Measurements from ENCODE around the gene TMEM108. TPM values are rescaled to one million over a fixed set of nuclear protein-coding genes. Genes with fewer than 3 reads are reported as not detected.

The TMEM108 gene
- polyA plus RNA-seq, 1 donor from 2014 or later: 2.1 TPM

DNA sequence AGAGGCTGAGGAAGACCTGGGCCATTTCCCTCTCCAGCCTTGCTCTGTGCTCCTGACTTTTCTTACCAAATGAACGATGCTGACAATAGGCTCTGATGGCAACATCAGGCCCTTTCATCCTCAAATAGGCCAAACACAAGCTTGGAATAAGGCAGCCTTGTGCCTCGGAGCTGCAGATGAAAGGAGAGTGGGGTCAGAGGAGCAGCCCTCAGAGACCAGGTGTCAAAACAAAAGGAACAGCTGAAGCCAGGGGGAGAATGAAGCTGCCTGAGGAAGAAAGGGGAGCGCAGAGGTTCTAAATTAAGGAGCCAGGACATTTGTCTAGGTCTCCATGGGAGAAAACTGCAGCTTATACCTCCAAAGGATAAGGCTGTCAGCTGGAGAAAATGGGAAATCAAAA, 366.7 kb downstream of the TMEM108 start:
- H3K27ac ChIP-seq (ENCODE audit: low read length): no peak overlapping the region

DNA sequence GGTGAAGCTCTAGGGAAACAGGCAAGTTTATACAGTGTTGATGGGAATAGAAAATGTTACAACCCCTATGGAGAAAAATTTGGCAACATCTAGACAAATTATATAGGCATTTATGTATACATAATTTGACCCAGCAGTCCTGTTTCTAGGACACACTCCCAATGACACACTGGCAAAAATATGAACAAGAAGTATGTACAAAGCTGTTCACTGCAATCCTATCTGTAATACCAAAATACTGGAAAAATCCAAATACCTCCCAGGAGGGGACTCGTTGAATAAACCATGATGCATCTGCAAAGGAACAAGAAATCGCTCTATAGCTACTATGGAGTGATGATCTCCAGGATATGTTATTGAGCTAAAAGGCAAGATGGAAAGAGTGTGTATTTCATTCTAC, 370.2 kb downstream of the TMEM108 start:
- no peak overlapping the region for H2AFZ ChIP-seq (ENCODE audit: low read depth, low read length)
- H3K36me3 ChIP-seq (ENCODE audit: insufficient read depth, low read length): no peaks in the 10 kb centered on the region
- no peaks in the 10 kb centered on the region for H3K9me2 ChIP-seq (ENCODE audit: insufficient read depth, low read length)
- no peaks in the 10 kb centered on the region for H3K9me3 ChIP-seq (ENCODE audit: low read length)
- no peak overlapping the region for H3K4me3 ChIP-seq (ENCODE audit: low read length)
- H3F3A ChIP-seq (ENCODE audit: insufficient read depth, low read length, poor library complexity, severe bottlenecking): no peaks in the 10 kb centered on the region
- TF ChIP-seq TAF1 (IDR thresholded peaks at IDR 0.05; ENCODE audit: low read depth) (no peak), MXI1 (conservative IDR thresholded peaks at IDR 0.05; ENCODE audit: poor library complexity, severe bottlenecking) (no peak), EP300 (conservative IDR thresholded peaks at IDR 0.05; ENCODE audit: poor library complexity, severe bottlenecking) (no peak), RAD21 (conservative IDR thresholded peaks at IDR 0.05) (no peak), EZH2 (IDR thresholded peaks at IDR 0.05; ENCODE audit: borderline replicate concordance, insufficient read depth, low read length, poor library complexity, severe bottlenecking) (no peak), SMC3 (conservative IDR thresholded peaks at IDR 0.05; ENCODE audit: poor library complexity) (no peak), POLR2AphosphoS5 (IDR thresholded peaks at IDR 0.05) (no peak)
- TF ChIP-seq, protein P1, sequence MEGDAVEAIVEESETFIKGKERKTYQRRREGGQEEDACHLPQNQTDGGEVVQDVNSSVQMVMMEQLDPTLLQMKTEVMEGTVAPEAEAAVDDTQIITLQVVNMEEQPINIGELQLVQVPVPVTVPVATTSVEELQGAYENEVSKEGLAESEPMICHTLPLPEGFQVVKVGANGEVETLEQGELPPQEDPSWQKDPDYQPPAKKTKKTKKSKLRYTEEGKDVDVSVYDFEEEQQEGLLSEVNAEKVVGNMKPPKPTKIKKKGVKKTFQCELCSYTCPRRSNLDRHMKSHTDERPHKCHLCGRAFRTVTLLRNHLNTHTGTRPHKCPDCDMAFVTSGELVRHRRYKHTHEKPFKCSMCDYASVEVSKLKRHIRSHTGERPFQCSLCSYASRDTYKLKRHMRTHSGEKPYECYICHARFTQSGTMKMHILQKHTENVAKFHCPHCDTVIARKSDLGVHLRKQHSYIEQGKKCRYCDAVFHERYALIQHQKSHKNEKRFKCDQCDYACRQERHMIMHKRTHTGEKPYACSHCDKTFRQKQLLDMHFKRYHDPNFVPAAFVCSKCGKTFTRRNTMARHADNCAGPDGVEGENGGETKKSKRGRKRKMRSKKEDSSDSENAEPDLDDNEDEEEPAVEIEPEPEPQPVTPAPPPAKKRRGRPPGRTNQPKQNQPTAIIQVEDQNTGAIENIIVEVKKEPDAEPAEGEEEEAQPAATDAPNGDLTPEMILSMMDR (IDR thresholded peaks at IDR 0.05; ENCODE audit: poor library complexity, severe bottlenecking): no peak
- TF ChIP-seq, protein P2, sequence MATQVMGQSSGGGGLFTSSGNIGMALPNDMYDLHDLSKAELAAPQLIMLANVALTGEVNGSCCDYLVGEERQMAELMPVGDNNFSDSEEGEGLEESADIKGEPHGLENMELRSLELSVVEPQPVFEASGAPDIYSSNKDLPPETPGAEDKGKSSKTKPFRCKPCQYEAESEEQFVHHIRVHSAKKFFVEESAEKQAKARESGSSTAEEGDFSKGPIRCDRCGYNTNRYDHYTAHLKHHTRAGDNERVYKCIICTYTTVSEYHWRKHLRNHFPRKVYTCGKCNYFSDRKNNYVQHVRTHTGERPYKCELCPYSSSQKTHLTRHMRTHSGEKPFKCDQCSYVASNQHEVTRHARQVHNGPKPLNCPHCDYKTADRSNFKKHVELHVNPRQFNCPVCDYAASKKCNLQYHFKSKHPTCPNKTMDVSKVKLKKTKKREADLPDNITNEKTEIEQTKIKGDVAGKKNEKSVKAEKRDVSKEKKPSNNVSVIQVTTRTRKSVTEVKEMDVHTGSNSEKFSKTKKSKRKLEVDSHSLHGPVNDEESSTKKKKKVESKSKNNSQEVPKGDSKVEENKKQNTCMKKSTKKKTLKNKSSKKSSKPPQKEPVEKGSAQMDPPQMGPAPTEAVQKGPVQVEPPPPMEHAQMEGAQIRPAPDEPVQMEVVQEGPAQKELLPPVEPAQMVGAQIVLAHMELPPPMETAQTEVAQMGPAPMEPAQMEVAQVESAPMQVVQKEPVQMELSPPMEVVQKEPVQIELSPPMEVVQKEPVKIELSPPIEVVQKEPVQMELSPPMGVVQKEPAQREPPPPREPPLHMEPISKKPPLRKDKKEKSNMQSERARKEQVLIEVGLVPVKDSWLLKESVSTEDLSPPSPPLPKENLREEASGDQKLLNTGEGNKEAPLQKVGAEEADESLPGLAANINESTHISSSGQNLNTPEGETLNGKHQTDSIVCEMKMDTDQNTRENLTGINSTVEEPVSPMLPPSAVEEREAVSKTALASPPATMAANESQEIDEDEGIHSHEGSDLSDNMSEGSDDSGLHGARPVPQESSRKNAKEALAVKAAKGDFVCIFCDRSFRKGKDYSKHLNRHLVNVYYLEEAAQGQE (IDR thresholded peaks at IDR 0.05; ENCODE audit: borderline replicate concordance): no peak
- no peaks in the 10 kb centered on the region for H3K27me3 ChIP-seq (ENCODE audit: insufficient read depth, low read depth, low read length)
- no peak overlapping the region for H3K9ac ChIP-seq (ENCODE audit: low read length)
- H3K27ac ChIP-seq (ENCODE audit: low read length): no peak overlapping the region
- H3K79me2 ChIP-seq (replicated peaks; ENCODE audit: insufficient read depth, low read length): no peaks in the 10 kb centered on the region
- H4K20me1 ChIP-seq (ENCODE audit: insufficient read depth): no peaks in the 10 kb centered on the region
- H3K4me2 ChIP-seq (ENCODE audit: low read length): no peak overlapping the region

More for the DNA sequence above, 366.7 kb downstream of the TMEM108 start:
- no peaks in the 10 kb centered on the region for H3K9me2 ChIP-seq (ENCODE audit: insufficient read depth, low read length)
- no peak overlapping the region for H2AFZ ChIP-seq (ENCODE audit: low read depth, low read length)
- no peaks in the 10 kb centered on the region for H3F3A ChIP-seq (ENCODE audit: insufficient read depth, low read length, poor library complexity, severe bottlenecking)
- no peaks in the 10 kb centered on the region for H4K20me1 ChIP-seq (ENCODE audit: insufficient read depth)
- no peaks in the 10 kb centered on the region for H3K36me3 ChIP-seq (ENCODE audit: insufficient read depth, low read length)
- no peak overlapping the region for H3K4me2 ChIP-seq (ENCODE audit: low read length)
- no peak overlapping the region for H3K9ac ChIP-seq (ENCODE audit: low read length)
- TF ChIP-seq POLR2AphosphoS5 (IDR thresholded peaks at IDR 0.05): no peak
- no peak for TF ChIP-seq EZH2 (IDR thresholded peaks at IDR 0.05; ENCODE audit: borderline replicate concordance, insufficient read depth, low read length, poor library complexity, severe bottlenecking)
- TF ChIP-seq, protein P2 (IDR thresholded peaks at IDR 0.05; ENCODE audit: borderline replicate concordance): no peak
- TF ChIP-seq TAF1 (IDR thresholded peaks at IDR 0.05; ENCODE audit: low read depth): no peak
- TF ChIP-seq MXI1 (conservative IDR thresholded peaks at IDR 0.05; ENCODE audit: poor library complexity, severe bottlenecking): no peak
- TF ChIP-seq, protein P1 (IDR thresholded peaks at IDR 0.05; ENCODE audit: poor library complexity, severe bottlenecking): no peak
- no peak for TF ChIP-seq SMC3 (conservative IDR thresholded peaks at IDR 0.05; ENCODE audit: poor library complexity)
- no peak for TF ChIP-seq EP300 (conservative IDR thresholded peaks at IDR 0.05; ENCODE audit: poor library complexity, severe bottlenecking)
- no peak for TF ChIP-seq RAD21 (conservative IDR thresholded peaks at IDR 0.05)
- H3K79me2 ChIP-seq (replicated peaks; ENCODE audit: insufficient read depth, low read length): no peaks in the 10 kb centered on the region
- H3K27me3 ChIP-seq (ENCODE audit: insufficient read depth, low read depth, low read length): no peaks in the 10 kb centered on the region
- H3K9me3 ChIP-seq (ENCODE audit: low read length): no peaks in the 10 kb centered on the region
- no peak overlapping the region for H3K4me3 ChIP-seq (ENCODE audit: low read length)

Data from neural cell (in vitro differentiated cells).